GM12865 (cell line): ENCODE results near the gene ZBTB14.
A peak's percentile ranks its signal among the peaks of the same experiment; 100 is the strongest.

Source experiments
- DNase-seq: peaks from one replicate; pipeline ENCODE4 v3.0.0; 2010; ENCODE audit warnings: low read depth
- H3K4me3 ChIP-seq: 2 replicates; pipeline ENCODE4 v1.5.1; 2011; ENCODE audit warnings: mild to moderate bottlenecking, low read depth, low read length, control low read depth
- CTCF ChIP-seq: IDR thresholded peaks from 2 replicates; pipeline ENCODE4 v1.5.1; 2011; ENCODE audit warnings: low read length, control low read depth, low read depth, inconsistent platforms; ENCODE audit not compliant: insufficient read depth; ENCODE audit errors: missing control alignments

Gene ZBTB14

GRCh38 chr18:5311301-5311989, 15.9 kb upstream of the ZBTB14 start:
- no peak for DNase-seq
- H3K4me3 ChIP-seq, result no peak overlapping the region
- no peak for TF ChIP-seq CTCF

- H3K4me3 ChIP-seq, result peak overlapping the region; percentile 31; the same call in 1 of the 2 replicates
- DNase-seq, result peak; percentile 67
- TF ChIP-seq CTCF, result no peak
Measured at GRCh38 chr18:5309888-5310470, 14.5 kb upstream of the ZBTB14 start.

GRCh38 chr18:5305835-5306234, 10.3 kb upstream of the ZBTB14 start:
- TF ChIP-seq CTCF, result no peak
- H3K4me3 ChIP-seq, result no peak overlapping the region
- no peak for DNase-seq

GRCh38 chr18:5304232-5304631, 8.7 kb upstream of the ZBTB14 start:
- no peak for DNase-seq
- H3K4me3 ChIP-seq, result no peak overlapping the region
- TF ChIP-seq CTCF, result no peak

- no peak overlapping the region for H3K4me3 ChIP-seq
- TF ChIP-seq CTCF, result no peak
- no peak for DNase-seq
Measured at GRCh38 chr18:5303636-5304035, 8.1 kb upstream of the ZBTB14 start.

GRCh38 chr18:5302606-5303005, 7.1 kb upstream of the ZBTB14 start:
- no peak overlapping the region for H3K4me3 ChIP-seq
- TF ChIP-seq CTCF, result no peak
- DNase-seq, result no peak

GRCh38 chr18:5300476-5301010, 5.0 kb upstream of the ZBTB14 start:
- DNase-seq, result no peak
- no peak for TF ChIP-seq CTCF
- no peak overlapping the region for H3K4me3 ChIP-seq
